Fibroblast of lung (primary cell): ENCODE results near the gene UBE2M. TPM values are rescaled to one million over a fixed set of nuclear protein-coding genes. Genes with fewer than 3 reads are reported as not detected.
A peak's percentile ranks its signal among the peaks of the same experiment; 100 is the strongest.

Source experiments
- DNase-seq, 2 donors: peaks; one replicate each; pipeline versions ENCODE4 v3.0.0 to v3.0.0-alpha.2; 2010; ENCODE audit warnings: low read depth in 2 of 2
- H2AFZ ChIP-seq: 2 replicates; pipeline ENCODE4 v1.5.1; 2012; ENCODE audit warnings: low read length, control low read depth, inconsistent platforms
- H3K27ac ChIP-seq: 2 replicates; pipeline ENCODE4 v1.5.1; 2011; ENCODE audit warnings: low read length, control low read depth; ENCODE audit not compliant: insufficient read depth
- H3K27me3 ChIP-seq: 2 replicates; pipeline ENCODE4 v1.5.1; 2011; ENCODE audit warnings: mild to moderate bottlenecking, low read length; ENCODE audit not compliant: control insufficient read depth, insufficient read depth
- H3K36me3 ChIP-seq: 2 replicates; pipeline ENCODE4 v1.5.1; 2011; ENCODE audit warnings: low read length; ENCODE audit not compliant: control insufficient read depth, insufficient read depth
- H3K4me1 ChIP-seq: 2 replicates; pipeline ENCODE4 v1.5.1; 2011; ENCODE audit warnings: low read length; ENCODE audit not compliant: control insufficient read depth, insufficient read depth; ENCODE audit errors: extremely low read depth
- H3K4me2 ChIP-seq: 2 replicates; pipeline ENCODE4 v1.5.1; 2011; ENCODE audit warnings: low read length, control low read depth; ENCODE audit not compliant: insufficient read depth; ENCODE audit errors: extremely low read depth
- H3K4me3 ChIP-seq, 4 experiments: fragments of 200-600 bp in 1 of 4; sonication (generic) in 1 of 4; replicated peaks in 1 of 4; 2 replicates each; pipeline ENCODE4 v1.5.1; 2011 to 2016; ENCODE audit warnings: low read length in 4 of 4, low read depth in 3 of 4, mild to moderate bottlenecking in 3 of 4, control low read depth in 2 of 4, inconsistent platforms in 1 of 4, mixed read lengths in 1 of 4; ENCODE audit not compliant: insufficient read depth in 1 of 4; ENCODE audit errors: control extremely low read depth in 1 of 4
- H3K79me2 ChIP-seq: 2 replicates; pipeline ENCODE4 v1.5.1; 2012; ENCODE audit warnings: mild to moderate bottlenecking, low read length, inconsistent platforms; ENCODE audit not compliant: control insufficient read depth, insufficient read depth
- H3K9ac ChIP-seq: 2 replicates; pipeline ENCODE4 v1.5.1; 2011; ENCODE audit warnings: mild to moderate bottlenecking, low read length, control low read depth; ENCODE audit not compliant: insufficient read depth
- H3K9me3 ChIP-seq: 2 replicates; pipeline ENCODE4 v1.5.1; 2012; ENCODE audit warnings: low read depth, low read length; ENCODE audit not compliant: control insufficient read depth, insufficient read depth
- H4K20me1 ChIP-seq: 2 replicates; pipeline ENCODE4 v1.5.1; 2011; ENCODE audit warnings: low read length; ENCODE audit not compliant: control insufficient read depth, insufficient read depth; ENCODE audit errors: extremely low read depth
- EZH2 ChIP-seq: IDR thresholded peaks from 2 replicates; pipeline ENCODE4 v1.5.1; 2012; ENCODE audit warnings: low read length, control low read depth, mild to moderate bottlenecking; ENCODE audit errors: missing control alignments
- polyA plus RNA-seq, 2 donors: library from polyadenylated mRNA; depleted of rRNA in 1 of 2; stranded (reverse) in 1 of 2; unstranded in 1 of 2; fragments of >200 nt; gene quantifications; 2 replicates each; pipeline ENCODE4 v1.2.1, GENCODE V29; 2011 to 2012; ENCODE audit warnings: missing spikeins in 1 of 2
- total RNA-seq: library from RNA; depleted of rRNA; stranded (reverse); fragments of >200 nt; gene quantifications from 2 replicates; pipeline ENCODE4 v1.2.1, GENCODE V29; 2014
- TF ChIP-seq, protein P1 (sequence below), 2 donors: IDR thresholded peaks in 1 of 2; conservative IDR thresholded peaks in 1 of 2; 1 replicate in 1 of 2; 2 replicates in 1 of 2; pipeline ENCODE4 v1.5.1; 2011 to 2012; ENCODE audit warnings: low read length in 2 of 2, control low read depth in 1 of 2, inconsistent platforms in 1 of 2, low read depth in 1 of 2, mild to moderate bottlenecking in 1 of 2

Gene UBE2M
- total and polyA plus RNA-seq, 2 donors (not counting 1 experiment from before 2014, with no cell fraction given), result 73.6 to 73.7 TPM

DNA sequence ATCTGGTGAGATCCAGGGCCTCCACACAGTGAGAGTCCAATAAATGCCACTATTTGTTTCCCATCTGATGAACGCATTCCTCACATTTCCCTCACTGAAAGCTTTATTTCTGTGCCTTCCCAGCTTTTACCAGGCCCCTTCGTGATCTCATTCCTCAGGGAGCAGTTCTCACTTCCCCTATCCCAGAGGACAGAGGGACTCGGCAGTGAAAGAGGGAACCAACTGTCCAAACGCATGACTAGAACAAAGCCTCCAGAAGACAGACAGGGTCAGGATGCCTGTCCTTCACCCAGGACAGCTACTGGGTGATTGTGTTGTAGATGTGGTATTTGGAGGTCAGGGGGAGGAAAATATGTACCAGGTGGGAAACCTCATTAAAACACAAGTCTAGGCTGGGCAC is 36.8 kb downstream of the UBE2M start:
- no peak for DNase-seq
- Histone ChIP-seq H4K20me1 (no peaks in the 10 kb centered on the region), H3K36me3 (peaks cover 9% of the 10 kb centered on the region), H3K79me2 (peaks cover 25% of the 10 kb centered on the region), H3K9ac (no peak overlapping the region), H3K27ac (no peak overlapping the region), H3K4me2 (no peak overlapping the region), H3K27me3 (no peaks in the 10 kb centered on the region), H2AFZ (no peak overlapping the region), H3K9me3 (no peaks in the 10 kb centered on the region), H3K4me3 (no peak overlapping the region), H3K4me1 (peaks cover 9% of the 10 kb centered on the region)
- TF ChIP-seq EZH2, result no peak
- TF ChIP-seq, protein P1, sequence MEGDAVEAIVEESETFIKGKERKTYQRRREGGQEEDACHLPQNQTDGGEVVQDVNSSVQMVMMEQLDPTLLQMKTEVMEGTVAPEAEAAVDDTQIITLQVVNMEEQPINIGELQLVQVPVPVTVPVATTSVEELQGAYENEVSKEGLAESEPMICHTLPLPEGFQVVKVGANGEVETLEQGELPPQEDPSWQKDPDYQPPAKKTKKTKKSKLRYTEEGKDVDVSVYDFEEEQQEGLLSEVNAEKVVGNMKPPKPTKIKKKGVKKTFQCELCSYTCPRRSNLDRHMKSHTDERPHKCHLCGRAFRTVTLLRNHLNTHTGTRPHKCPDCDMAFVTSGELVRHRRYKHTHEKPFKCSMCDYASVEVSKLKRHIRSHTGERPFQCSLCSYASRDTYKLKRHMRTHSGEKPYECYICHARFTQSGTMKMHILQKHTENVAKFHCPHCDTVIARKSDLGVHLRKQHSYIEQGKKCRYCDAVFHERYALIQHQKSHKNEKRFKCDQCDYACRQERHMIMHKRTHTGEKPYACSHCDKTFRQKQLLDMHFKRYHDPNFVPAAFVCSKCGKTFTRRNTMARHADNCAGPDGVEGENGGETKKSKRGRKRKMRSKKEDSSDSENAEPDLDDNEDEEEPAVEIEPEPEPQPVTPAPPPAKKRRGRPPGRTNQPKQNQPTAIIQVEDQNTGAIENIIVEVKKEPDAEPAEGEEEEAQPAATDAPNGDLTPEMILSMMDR (conservative IDR thresholded peaks at IDR 0.05 in 1 of 2, IDR thresholded peaks at IDR 0.05 in 1 of 2; ENCODE audit: low read depth in 1 of 2, low read length in 2 of 2), result no peak

DNA sequence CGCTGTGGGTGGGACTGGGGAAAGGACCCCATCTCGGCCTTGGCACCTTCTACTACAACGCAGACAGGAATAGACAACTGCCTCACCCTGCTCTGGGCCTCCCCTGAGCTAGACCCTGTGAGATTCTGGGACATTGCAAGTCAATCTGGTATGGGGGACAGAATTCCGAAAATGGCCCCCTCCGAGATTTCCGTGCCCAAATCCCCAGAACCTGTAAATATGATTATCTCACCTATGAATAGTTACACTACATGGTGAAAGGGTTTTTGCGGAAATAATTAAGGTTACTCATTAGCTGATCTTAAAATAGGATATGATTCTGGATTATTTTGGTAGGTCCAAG is 38.2 kb downstream of the UBE2M start:
- no peak for DNase-seq
- H3K27ac ChIP-seq, result peak overlapping the region; percentile 94
- H3K4me1 ChIP-seq, result peaks cover 9% of the 10 kb centered on the region
- H3K36me3 ChIP-seq, result peaks cover 9% of the 10 kb centered on the region
- TF ChIP-seq EZH2, result no peak
- TF ChIP-seq, protein P1 (conservative IDR thresholded peaks at IDR 0.05 in 1 of 2, IDR thresholded peaks at IDR 0.05 in 1 of 2; ENCODE audit: low read depth in 1 of 2, low read length in 2 of 2), result no peak
- peak overlapping the region; percentile 95 for H3K9ac ChIP-seq
- peak overlapping the region; percentile 99 for H3K4me2 ChIP-seq
- H3K9me3 ChIP-seq, result no peaks in the 10 kb centered on the region
- peak overlapping the region; percentile 92 for H2AFZ ChIP-seq
- H4K20me1 ChIP-seq, result no peaks in the 10 kb centered on the region
- H3K27me3 ChIP-seq, result no peaks in the 10 kb centered on the region
- H3K4me3 ChIP-seq, result peak overlapping the region; percentile 83 to 97 (median 92)
- H3K79me2 ChIP-seq, result peaks cover 33% of the 10 kb centered on the region

DNA sequence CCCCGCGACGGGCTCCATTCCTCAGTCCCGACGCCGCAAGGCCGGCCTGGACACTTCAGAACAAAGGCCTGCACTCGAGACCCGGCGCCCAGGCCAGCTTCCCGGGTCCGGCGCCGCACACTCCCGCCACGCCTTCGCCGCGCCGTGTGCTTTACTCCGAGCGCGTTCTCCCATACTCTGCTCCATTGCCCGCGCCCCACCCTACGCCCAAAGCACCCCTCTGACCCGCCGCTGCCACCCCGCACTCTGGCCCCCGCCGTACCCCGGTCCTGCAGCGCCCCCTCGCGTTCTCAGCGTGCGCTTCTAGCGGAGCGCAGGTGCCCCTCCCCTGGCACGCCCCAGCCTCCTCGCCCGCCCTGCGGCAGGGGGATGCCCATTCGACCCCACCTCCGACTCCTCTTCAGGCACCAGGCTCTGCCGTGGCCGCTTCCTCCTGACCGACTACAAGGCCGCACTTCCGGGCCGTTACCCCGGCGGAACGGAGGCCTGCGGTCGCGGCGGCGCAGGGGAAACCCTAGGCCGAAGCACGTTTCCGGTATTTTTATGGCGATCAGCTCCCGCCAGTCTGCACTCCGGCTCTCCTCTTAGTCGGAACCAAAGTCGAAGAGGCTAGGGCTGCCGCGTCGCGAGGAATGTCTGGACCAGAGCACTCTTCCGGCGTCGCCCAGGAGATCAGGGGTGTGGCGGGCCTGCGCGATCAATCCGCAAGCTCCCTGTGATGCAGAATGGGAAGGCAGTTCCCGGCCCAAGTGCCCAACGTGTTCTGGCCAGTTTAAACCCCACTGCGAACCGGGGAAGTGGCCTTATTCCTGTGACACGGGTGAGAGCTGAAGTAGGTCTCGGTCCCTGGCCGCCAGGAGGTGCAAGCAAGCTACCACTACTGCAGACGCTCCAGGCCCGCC is 38.8 kb downstream of the UBE2M start, which contains the start of gene ZBTB45:
Gene ZBTB45, minus strand, starts transcription at position 456 of the 902 bp plus-strand sequence. CDS start 2,137 bp downstream, outside the sequence.
- peak within 1 kb of the TSS; percentile 99 for H3K4me2 ChIP-seq
- H2AFZ ChIP-seq, result peak within 1 kb of the TSS; percentile 92
- H3K9ac ChIP-seq, result peak within 1 kb of the TSS; percentile 95
- no peaks in the 10 kb centered on the region for H4K20me1 ChIP-seq
- peak; percentile 97 to 98 for DNase-seq
- H3K4me3 ChIP-seq, result peak within 1 kb of the TSS; percentile 83 to 97 (median 92)
- TF ChIP-seq, protein P1 (conservative IDR thresholded peaks at IDR 0.05 in 1 of 2, IDR thresholded peaks at IDR 0.05 in 1 of 2; ENCODE audit: low read depth in 1 of 2, low read length in 2 of 2), result peak; percentile 57 to 62
- TF ChIP-seq EZH2, result no peak
- peak within 1 kb of the TSS; percentile 94 for H3K27ac ChIP-seq
- H3K36me3 ChIP-seq, result peaks cover 9% of the 10 kb centered on the region
- no peaks in the 10 kb centered on the region for H3K27me3 ChIP-seq
- peaks cover 9% of the 10 kb centered on the region for H3K4me1 ChIP-seq
- H3K9me3 ChIP-seq, result no peaks in the 10 kb centered on the region
- peaks cover 33% of the 10 kb centered on the region for H3K79me2 ChIP-seq
